ENCODE results near the gene OR52B4.

DNA sequence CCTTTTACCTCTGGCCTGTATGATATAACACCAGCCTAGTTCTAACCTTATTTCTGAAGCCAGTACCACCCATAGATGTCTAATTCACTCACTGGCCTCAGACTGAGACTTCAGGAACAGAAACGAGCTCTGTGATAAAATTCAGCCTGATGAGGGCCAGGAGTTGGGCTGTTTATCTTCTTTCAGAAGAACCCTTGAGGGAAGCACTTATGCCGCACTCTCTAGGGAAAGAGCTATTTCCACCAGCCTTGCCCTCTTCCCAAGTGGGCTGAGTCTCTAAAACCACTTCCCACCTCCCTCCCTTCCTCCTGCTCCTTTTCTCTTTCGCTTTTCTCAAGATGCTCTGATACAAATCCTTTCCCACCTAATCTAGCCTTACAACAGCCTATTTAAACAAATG lies 2.0 kb upstream of the OR52B4 start:
- TF ChIP-seq POLR2A (IDR thresholded peaks at IDR 0.05; ENCODE audit: low read depth, low read length) (no peak), SPI1 (IDR thresholded peaks at IDR 0.05; ENCODE audit: low read depth, low read length) (no peak)
